Esophagus muscularis mucosa (tissue), 4 donors: ENCODE measurements around the gene ITPKB.

Experiments used
- CTCF ChIP-seq, 3 experiments: fragments of 200-600 bp in 2 of 3; fragments of 450-650 bp in 1 of 3; sonication (generic) in 2 of 3; IDR thresholded peaks; one replicate each; pipeline ENCODE4 v1.5.1; 2017 to 2019; ENCODE audit warnings: antibody characterized with exemption in 3 of 3, mild to moderate bottlenecking in 2 of 3, moderate library complexity in 1 of 3
- EP300 ChIP-seq: sonication (generic); formaldehyde crosslinking; IDR thresholded peaks from one replicate; pipeline ENCODE4 v1.6.1; 2017; ENCODE audit warnings: antibody characterized with exemption
- POLR2AphosphoS5 ChIP-seq, 2 donors: sonication (generic); formaldehyde crosslinking; IDR thresholded peaks; one replicate each; pipeline ENCODE4 v1.6.1; 2017; ENCODE audit warnings: antibody characterized with exemption in 2 of 2

GRCh38 chr1:226754793-226755533 lies 15.9 kb upstream of the ITPKB start:
- TF ChIP-seq CTCF (IDR thresholded peaks at IDR 0.05) = no peak
- TF ChIP-seq POLR2AphosphoS5 (IDR thresholded peaks at IDR 0.05) = no peak
- no peak for TF ChIP-seq EP300
